Esophagus muscularis mucosa (tissue), 3 donors: ENCODE results near the gene ATXN1L.
"Not testable (repeated sequence)": the region's sequence is repeated elsewhere in the genome, so short reads cannot be mapped to it uniquely, and the experiment has no call there.

ENCODE experiments used
- CTCF ChIP-seq, 3 experiments: fragments of 200-600 bp in 2 of 3; fragments of 450-650 bp in 1 of 3; sonication (generic) in 2 of 3; IDR thresholded peaks; one replicate each; pipeline ENCODE4 v1.5.1; 2017 to 2019; ENCODE audit warnings: antibody characterized with exemption in 3 of 3, mild to moderate bottlenecking in 2 of 3, moderate library complexity in 1 of 3
- POLR2AphosphoS5 ChIP-seq, 2 donors: sonication (generic); formaldehyde crosslinking; IDR thresholded peaks; one replicate each; pipeline ENCODE4 v1.6.1; 2017; ENCODE audit warnings: antibody characterized with exemption in 2 of 2

GRCh38 chr16:71832112-71832511 is 13.7 kb upstream of the ATXN1L start:
- not testable (repeated sequence) for TF ChIP-seq CTCF, POLR2AphosphoS5 (IDR thresholded peaks at IDR 0.05)
